Stimulated activated CD4-positive, alpha-beta T cell treated with anti-CD3 and anti-CD28 coated beads, Interleukin-1b, Interleukin-23, amount 100 ng/mL, for 48 hours (primary cell): ENCODE results near the gene OR4M1.
"Not testable (repeated sequence)": the region's sequence is repeated elsewhere in the genome, so short reads cannot be mapped to it uniquely, and the experiment has no call there.

Source experiments
- DNase-seq: peaks from one replicate; pipeline ENCODE4 v3.0.0-alpha.2; 2020

Gene OR4M1

DNA sequence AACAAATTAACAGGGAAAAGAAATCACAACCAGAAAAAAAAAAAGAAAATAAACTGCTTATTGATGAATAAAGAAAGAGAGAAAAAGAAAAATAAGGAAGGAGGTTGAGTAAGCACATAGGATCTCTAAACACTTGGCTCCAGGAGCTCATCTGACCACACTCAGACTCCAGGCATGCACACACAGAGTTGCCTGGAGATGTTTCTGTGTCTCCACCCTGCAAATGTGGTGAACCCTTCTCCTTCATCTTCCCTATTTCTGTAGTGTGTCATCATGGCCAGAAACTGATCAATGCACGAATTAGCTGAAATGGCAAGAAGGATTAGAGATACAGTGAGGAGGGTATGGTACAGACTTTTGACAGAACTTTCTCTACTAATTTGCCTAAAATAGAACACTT is 50.5 kb downstream of the OR4M1 start:
- no peak for DNase-seq

DNA sequence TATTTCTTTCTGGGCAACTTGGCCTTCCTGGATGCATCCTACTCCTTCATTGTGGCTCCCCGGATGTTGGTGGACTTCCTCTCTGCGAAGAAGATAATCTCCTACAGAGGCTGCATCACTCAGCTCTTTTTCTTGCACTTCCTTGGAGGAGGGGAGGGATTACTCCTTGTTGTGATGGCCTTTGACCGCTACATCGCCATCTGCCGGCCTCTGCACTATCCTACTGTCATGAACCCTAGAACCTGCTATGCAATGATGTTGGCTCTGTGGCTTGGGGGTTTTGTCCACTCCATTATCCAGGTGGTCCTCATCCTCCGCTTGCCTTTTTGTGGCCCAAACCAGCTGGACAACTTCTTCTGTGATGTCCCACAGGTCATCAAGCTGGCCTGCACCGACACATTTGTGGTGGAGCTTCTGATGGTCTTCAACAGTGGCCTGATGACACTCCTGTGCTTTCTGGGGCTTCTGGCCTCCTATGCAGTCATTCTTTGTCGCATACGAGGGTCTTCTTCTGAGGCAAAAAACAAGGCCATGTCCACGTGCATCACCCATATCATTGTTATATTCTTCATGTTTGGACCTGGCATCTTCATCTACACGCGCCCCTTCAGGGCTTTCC is 54.4 kb downstream of the OR4M1 start:
- DNase-seq = not testable (repeated sequence)

DNA sequence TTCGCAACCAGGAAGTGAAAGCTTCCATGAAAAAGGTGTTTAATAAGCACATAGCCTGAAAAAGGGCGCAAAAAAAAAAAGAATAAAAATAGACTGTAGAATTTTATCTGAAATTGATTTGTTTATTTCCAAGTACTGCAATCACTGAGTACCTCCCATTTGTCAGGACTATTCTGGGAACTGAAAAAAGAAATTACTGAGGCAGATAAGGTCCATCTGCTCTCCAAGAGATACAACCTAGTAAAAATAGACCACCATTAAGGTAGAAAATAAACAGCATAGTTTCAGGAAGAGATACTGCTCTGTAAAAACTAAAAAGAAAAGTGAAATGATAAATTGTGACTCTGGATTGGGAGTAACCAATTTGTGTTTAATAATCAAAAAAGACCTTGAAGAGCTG is 55.0 kb downstream of the OR4M1 start:
- DNase-seq = no peak
